ENCODE measurements around the gene ADD1. TPM values are rescaled to one million over a fixed set of nuclear protein-coding genes. Genes with fewer than 3 reads are reported as not detected.

ADD1 gene
- polyA plus RNA-seq, 1 experiment = 149 TPM

- TF ChIP-seq, protein P1, sequence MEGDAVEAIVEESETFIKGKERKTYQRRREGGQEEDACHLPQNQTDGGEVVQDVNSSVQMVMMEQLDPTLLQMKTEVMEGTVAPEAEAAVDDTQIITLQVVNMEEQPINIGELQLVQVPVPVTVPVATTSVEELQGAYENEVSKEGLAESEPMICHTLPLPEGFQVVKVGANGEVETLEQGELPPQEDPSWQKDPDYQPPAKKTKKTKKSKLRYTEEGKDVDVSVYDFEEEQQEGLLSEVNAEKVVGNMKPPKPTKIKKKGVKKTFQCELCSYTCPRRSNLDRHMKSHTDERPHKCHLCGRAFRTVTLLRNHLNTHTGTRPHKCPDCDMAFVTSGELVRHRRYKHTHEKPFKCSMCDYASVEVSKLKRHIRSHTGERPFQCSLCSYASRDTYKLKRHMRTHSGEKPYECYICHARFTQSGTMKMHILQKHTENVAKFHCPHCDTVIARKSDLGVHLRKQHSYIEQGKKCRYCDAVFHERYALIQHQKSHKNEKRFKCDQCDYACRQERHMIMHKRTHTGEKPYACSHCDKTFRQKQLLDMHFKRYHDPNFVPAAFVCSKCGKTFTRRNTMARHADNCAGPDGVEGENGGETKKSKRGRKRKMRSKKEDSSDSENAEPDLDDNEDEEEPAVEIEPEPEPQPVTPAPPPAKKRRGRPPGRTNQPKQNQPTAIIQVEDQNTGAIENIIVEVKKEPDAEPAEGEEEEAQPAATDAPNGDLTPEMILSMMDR (IDR thresholded peaks at IDR 0.05; ENCODE audit: low read depth, low read length) = no peak
- no peak for DNase-seq (ENCODE audit: low read depth, low spot score)
- Histone ChIP-seq H3K9me3 (ENCODE audit: control insufficient read depth, insufficient read depth, low read length) (no peaks in the 10 kb centered on the region; the same call in 1 of the 2 replicates), H3K4me3 (ENCODE audit: low read depth, low read length) (no peak overlapping the region), H3K27me3 (ENCODE audit: control insufficient read depth, insufficient read depth, low read length) (no peaks in the 10 kb centered on the region), H3K27ac (ENCODE audit: low read depth, low read length) (no peak overlapping the region)
- ChIA-PET POLR2A (interaction anchor here (0.6 kb wide), 1 partner anchor 398 kb away, joined by 11 read pairs; no protein-coding TSS in a partner anchor), CTCF (no interaction called here)
Measured at GRCh38 chr4:2803624-2804448, 39.8 kb upstream of the ADD1 start.

DNA sequence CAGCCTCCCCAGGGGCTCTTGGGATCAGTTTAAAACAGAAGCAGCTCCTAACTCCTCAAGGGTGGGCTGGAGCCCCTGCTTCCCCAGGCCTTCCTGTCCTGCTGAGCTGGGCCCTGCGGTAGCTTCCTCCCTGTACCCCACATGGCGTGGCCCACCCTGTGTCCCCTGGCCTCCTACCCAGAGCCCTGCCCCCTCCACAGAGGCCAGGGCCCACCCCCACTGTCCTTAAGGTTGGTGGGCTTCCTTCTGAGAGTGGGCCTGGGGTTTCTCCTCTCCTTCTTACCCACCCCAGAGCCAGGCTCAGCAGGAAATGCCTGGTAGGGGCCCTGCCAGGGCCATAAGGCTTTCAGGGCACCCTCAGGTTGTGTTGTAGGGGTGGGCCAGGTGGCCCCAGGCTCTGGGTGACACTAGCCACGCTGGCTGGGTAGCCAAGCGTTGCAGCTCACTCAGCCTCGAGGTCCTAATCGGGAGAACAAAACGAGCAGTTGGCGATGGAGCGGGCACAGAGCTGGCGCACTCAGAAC lies 39.1 kb upstream of the ADD1 start:
- H3K27me3 ChIP-seq (ENCODE audit: control insufficient read depth, insufficient read depth, low read length) = no peaks in the 10 kb centered on the region
- H3K9me3 ChIP-seq (ENCODE audit: control insufficient read depth, insufficient read depth, low read length) = no peaks in the 10 kb centered on the region; the same call in 1 of the 2 replicates
- ChIA-PET POLR2A (no interaction called here), CTCF (no interaction called here)
- DNase-seq (ENCODE audit: low read depth, low spot score) = no peak
- no peak overlapping the region for H3K4me3 ChIP-seq (ENCODE audit: low read depth, low read length)
- TF ChIP-seq, protein P1 (IDR thresholded peaks at IDR 0.05; ENCODE audit: low read depth, low read length) = no peak
- H3K27ac ChIP-seq (ENCODE audit: low read depth, low read length) = no peak overlapping the region

- TF ChIP-seq, protein P1 (IDR thresholded peaks at IDR 0.05; ENCODE audit: low read depth, low read length) = no peak
- ChIA-PET CTCF (no interaction called here), POLR2A (no interaction called here)
Measured at GRCh38 chr4:2804973-2805501, 38.6 kb upstream of the ADD1 start.

DNA sequence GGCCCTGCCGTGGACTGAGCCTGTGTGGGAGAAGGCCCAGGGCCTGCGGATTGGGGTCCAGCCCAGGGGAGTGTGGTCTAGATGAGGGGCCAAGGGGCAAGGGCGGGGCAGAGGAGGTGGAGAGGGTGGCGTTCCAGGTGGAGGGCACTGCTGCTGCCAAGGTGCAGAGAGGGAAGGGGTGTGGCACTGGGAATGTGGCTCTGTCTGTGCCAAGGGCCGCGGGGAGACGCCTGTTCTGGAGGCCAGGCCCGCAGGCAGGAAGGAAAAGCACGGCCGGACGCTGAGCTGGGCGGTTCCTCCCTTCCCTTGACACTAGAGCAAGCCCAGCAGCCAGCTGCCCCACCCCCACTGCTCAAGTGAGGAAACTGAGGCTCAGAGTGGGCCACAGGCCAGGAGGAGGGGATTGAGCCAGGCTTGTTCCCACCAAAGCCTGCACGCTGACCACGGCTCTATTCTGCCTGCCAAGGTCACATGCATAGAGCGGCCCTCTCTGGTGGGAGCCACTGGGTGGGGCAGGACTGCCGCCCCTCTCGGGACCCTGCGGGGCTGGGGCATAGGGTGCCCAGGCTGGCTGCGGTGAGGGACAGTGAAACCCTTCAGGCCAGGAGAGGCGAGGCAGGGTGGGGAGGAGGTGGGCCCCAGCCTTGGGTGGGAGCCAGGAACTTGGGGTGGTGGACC lies 37.8 kb upstream of the ADD1 start:
- Histone ChIP-seq H3K27ac (ENCODE audit: low read depth, low read length) (no peak overlapping the region), H3K4me3 (ENCODE audit: low read depth, low read length) (no peak overlapping the region), H3K9me3 (ENCODE audit: control insufficient read depth, insufficient read depth, low read length) (no peaks in the 10 kb centered on the region; the same call in 1 of the 2 replicates), H3K27me3 (ENCODE audit: control insufficient read depth, insufficient read depth, low read length) (no peaks in the 10 kb centered on the region)
- TF ChIP-seq, protein P1 (IDR thresholded peaks at IDR 0.05; ENCODE audit: low read depth, low read length) = no peak
- POLR2A ChIA-PET = no interaction called here
- CTCF ChIA-PET = no interaction called here
- no peak for DNase-seq (ENCODE audit: low read depth, low spot score)

More at GRCh38 chr4:2804973-2805501, 38.6 kb upstream of the ADD1 start:
- H3K4me3 ChIP-seq (ENCODE audit: low read depth, low read length) = no peak overlapping the region
- no peaks in the 10 kb centered on the region for H3K27me3 ChIP-seq (ENCODE audit: control insufficient read depth, insufficient read depth, low read length)
- DNase-seq (ENCODE audit: low read depth, low spot score) = no peak
- no peak overlapping the region for H3K27ac ChIP-seq (ENCODE audit: low read depth, low read length)
- H3K9me3 ChIP-seq (ENCODE audit: control insufficient read depth, insufficient read depth, low read length) = no peaks in the 10 kb centered on the region; the same call in 1 of the 2 replicates
